GM15510 (cell line): ENCODE measurements around the gene ISL2.

Experiments used
- POLR2A ChIP-seq: IDR thresholded peaks from 3 replicates; pipeline ENCODE4 v1.6.1; 2011; ENCODE audit warnings: borderline replicate concordance; ENCODE audit not compliant: insufficient read length; ENCODE audit errors: extremely low read depth

ISL2 gene

GRCh38 chr15:76337696-76338485, 1.3 kb downstream of the ISL2 start:
- no peak for TF ChIP-seq POLR2A

DNA sequence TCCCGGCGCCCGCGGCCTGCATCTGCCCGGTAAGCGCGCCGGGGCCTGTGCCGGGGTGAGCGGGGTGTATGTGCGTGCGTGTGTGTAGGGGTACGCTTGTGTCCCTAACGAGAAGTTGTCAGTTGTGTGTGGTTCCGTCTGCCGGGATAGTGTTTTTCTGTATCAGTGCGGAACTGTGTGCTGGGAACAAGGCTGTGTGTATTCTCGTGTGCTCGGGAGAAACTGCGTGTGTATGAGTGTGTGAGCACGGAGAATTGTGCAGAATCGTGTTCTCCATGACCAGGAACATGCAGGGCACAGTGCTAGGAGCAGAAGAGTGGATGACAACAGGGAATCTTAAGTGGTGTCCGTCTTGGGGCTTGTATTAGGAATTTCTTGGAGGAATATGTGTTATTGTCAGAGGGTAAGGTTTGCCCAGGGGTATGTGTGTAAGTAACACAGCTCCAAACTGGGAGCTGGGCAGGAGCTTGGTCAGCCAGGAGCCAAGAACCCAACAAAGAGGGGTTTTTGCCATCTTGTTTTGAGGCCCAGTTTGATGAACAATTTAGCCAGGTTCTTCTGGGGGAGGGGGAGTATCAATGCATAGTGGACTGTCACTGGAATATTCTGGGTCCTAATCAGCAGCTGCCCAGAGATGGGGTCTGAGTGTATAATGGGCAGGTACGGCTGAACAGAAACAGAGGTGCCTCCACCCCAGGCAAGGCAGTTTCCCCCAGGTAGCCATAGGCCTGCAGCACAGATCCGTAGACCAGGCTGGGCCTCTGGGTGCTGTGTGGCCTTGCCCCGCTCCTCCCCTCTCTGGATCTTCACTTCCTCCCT, 2.1 kb downstream of the ISL2 start:
- no peak for TF ChIP-seq POLR2A

DNA sequence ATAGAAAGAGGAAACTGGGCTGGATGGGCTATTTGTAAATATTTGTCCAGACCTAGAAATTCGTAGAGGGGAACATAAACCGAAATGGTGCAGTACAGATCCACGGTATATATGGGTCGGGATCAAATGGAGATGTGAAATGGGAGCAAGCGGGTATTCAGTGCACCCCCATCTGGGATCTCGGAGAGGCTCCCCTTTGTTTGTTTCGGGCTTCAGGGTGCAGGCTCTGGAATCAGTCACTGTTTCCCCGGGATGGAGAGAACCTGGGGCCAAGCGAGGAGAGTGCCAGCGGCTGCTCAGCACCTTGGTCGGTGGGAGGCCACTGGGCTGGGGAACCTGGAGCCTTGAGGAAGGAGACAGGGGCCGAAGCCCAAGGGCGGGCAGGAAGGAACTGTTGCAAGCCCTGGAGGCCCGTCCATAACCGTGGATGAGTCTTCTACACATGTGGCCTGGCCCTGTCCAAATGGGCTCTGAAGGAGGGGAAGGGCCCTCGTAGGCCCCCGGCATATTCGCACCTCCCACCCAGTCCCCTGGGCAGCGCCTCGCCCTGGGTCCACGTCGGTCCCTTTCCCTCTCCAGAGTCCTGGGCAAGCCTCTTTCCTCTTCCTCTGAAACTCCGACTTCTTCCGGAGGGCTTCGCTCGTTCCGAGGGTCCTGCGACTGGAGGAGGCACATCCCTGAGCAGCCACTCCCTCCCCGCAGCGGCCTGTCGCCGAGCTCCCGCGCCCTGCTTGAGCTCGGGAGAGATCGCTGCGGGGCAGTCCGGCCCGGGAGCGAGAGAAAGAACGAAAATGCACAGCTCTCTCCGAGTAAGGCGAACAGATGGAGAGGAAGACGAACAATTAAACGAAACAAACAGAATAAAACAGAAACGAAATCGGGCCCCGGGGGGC, 3.0 kb downstream of the ISL2 start:
- no peak for TF ChIP-seq POLR2A

DNA sequence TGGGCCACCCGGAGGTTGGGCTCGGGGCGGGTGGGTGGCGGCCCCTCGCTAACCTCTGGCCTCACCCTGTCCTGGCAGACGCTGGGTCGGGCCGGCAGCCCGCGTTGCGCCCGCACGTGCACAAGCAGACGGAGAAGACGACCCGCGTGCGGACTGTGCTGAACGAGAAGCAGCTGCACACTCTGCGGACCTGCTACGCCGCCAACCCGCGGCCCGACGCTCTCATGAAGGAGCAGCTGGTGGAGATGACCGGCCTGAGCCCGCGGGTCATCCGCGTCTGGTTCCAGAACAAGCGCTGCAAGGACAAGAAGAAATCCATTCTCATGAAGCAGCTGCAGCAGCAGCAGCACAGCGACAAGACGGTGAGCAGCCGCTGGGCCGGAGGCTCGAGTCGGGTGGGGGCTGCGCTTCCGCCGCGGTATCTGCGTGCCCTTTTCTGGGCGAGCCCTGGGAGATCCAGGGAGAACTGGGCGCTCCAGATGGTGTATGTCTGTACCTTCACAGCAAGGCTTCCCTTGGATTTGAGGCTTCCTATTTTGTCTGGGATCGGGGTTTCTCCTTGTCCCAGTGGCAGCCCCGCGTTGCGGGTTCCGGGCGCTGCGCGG, 3.7 kb downstream of the ISL2 start:
- TF ChIP-seq POLR2A = no peak

- TF ChIP-seq POLR2A = no peak
Observed at GRCh38 chr15:76340803-76341365, 4.3 kb downstream of the ISL2 start.

GRCh38 chr15:76341366-76342057, 4.9 kb downstream of the ISL2 start:
- no peak for TF ChIP-seq POLR2A

- no peak for TF ChIP-seq POLR2A
Observed at GRCh38 chr15:76342058-76342381, 5.4 kb downstream of the ISL2 start.

GRCh38 chr15:76342382-76343201, 6.0 kb downstream of the ISL2 start:
- no peak for TF ChIP-seq POLR2A

GRCh38 chr15:76343313-76343996, 6.9 kb downstream of the ISL2 start:
- TF ChIP-seq POLR2A = no peak

DNA sequence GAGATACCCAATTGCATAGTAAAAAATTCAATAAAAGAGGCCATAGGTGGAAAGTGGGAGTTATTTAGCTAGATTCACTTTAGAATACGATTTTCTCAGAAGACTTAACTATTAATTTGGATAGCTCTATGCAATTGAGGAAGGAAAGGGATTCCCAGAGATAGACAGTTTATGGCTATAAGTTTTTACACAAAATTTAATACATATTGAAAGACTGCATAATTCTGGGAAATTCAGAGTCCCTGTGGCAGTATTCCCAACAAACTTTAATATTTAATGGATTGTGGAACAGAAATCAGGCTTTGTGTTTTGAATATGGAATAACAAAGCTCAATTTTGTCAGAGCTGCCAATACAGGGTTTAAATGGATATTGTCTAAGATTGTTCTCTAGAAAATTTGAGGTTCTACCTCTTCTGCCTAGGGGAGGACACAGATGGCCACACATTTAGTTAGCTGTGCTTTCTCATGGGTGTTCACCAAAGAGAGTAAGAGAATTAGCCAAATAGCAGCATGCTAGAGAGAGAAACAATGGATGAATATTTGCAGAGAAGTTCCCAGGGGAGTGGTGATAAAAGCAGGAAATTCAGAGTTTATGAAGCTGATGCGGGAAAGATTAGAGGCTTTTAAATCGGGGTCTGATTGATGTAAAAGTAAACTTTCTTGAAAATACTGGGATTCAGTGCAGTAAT, 8.5 kb downstream of the ISL2 start:
- TF ChIP-seq POLR2A = no peak

DNA sequence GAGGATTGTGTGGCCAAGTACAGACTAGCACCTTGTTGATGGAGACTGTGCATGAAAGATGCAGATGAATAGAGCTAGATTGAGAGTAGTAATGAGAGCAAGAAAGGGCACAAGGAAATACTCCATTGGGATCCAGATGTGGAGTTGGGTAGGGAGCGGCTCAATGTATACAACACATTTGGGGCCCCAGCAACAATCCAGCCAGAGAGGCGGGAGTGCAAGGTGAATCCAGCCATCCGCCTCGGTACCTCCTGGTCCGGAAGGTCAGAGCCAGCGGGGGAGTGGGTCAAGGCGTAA, 9.0 kb downstream of the ISL2 start:
- no peak for TF ChIP-seq POLR2A
